Astrocyte (in vitro differentiated cells and primary cell): ENCODE measurements around the gene COPZ1. TPM values are rescaled to one million over a fixed set of nuclear protein-coding genes. Genes with fewer than 3 reads are reported as not detected.

Experiments used
- DNase-seq: peaks from one replicate; pipeline ENCODE4 v3.0.0-alpha.2; 2010; ENCODE audit warnings: low read depth
- FAIRE-seq: peaks from 2 replicates; lab custom pipeline; 2011; peaks lifted over from hg19 to GRCh38; lab: Jason Lieb, UNC
- H2AFZ ChIP-seq: 2 replicates; pipeline ENCODE4 v1.6.0; 2012; ENCODE audit warnings: low read depth, low read length, inconsistent platforms
- H3K27ac ChIP-seq: 2 replicates; pipeline ENCODE4 v1.5.1; 2011; ENCODE audit warnings: low read depth, low read length, inconsistent platforms
- H3K27me3 ChIP-seq: 2 replicates; pipeline ENCODE4 v1.6.0; 2011; ENCODE audit warnings: low read length, inconsistent platforms; ENCODE audit not compliant: insufficient read depth
- H3K36me3 ChIP-seq: 2 replicates; pipeline ENCODE4 v1.5.1; 2011; ENCODE audit warnings: low read length, inconsistent platforms; ENCODE audit not compliant: insufficient read depth
- H3K4me1 ChIP-seq: 2 replicates; pipeline ENCODE4 v1.5.1; 2011; ENCODE audit warnings: low read length, inconsistent platforms; ENCODE audit not compliant: insufficient read depth
- H3K4me2 ChIP-seq: 2 replicates; pipeline ENCODE4 v1.6.0; 2012; ENCODE audit warnings: low read length, inconsistent platforms
- H3K4me3 ChIP-seq: 2 replicates; pipeline ENCODE4 v1.5.1; 2011; ENCODE audit warnings: low read depth, mild to moderate bottlenecking, low read length, inconsistent platforms; ENCODE audit not compliant: insufficient read depth
- H3K79me2 ChIP-seq: 2 replicates; pipeline ENCODE4 v1.6.0; 2012; ENCODE audit warnings: mild to moderate bottlenecking, low read length, inconsistent platforms; ENCODE audit not compliant: insufficient read depth
- H3K9ac ChIP-seq: 2 replicates; pipeline ENCODE4 v1.6.0; 2012; ENCODE audit warnings: mild to moderate bottlenecking, low read length, inconsistent platforms
- H3K9me3 ChIP-seq: 2 replicates; pipeline ENCODE4 v1.5.1; 2012; ENCODE audit warnings: low read depth, mild to moderate bottlenecking, low read length, inconsistent platforms; ENCODE audit not compliant: insufficient read depth
- H4K20me1 ChIP-seq: 2 replicates; pipeline ENCODE4 v1.6.0; 2012; ENCODE audit warnings: low read length, inconsistent platforms; ENCODE audit not compliant: insufficient read depth
- H3K27ac Mint-ChIP-seq: one replicate; pipeline ENCODE4 v1.8.0; 2021; ENCODE audit warnings: mild to moderate bottlenecking, mixed read lengths; ENCODE audit not compliant: unreplicated experiment
- H3K27me3 Mint-ChIP-seq: one replicate; pipeline ENCODE4 v1.8.0; 2021; ENCODE audit warnings: low read depth, mixed read lengths; ENCODE audit not compliant: unreplicated experiment
- H3K36me3 Mint-ChIP-seq: one replicate; pipeline ENCODE4 v1.8.0; 2021; ENCODE audit warnings: low read depth, mixed read lengths; ENCODE audit not compliant: unreplicated experiment
- H3K4me1 Mint-ChIP-seq: one replicate; pipeline ENCODE4 v1.8.0; 2021; ENCODE audit warnings: low read depth, mixed read lengths; ENCODE audit not compliant: unreplicated experiment
- H3K4me3 Mint-ChIP-seq: one replicate; pipeline ENCODE4 v1.8.0; 2021; ENCODE audit warnings: mild to moderate bottlenecking, moderate library complexity, mixed read lengths; ENCODE audit not compliant: unreplicated experiment
- H3K9me3 Mint-ChIP-seq: one replicate; pipeline ENCODE4 v1.8.0; 2021; ENCODE audit warnings: mild to moderate bottlenecking, mixed read lengths; ENCODE audit not compliant: unreplicated experiment
- EZH2 ChIP-seq: IDR thresholded peaks from 2 replicates; pipeline ENCODE4 v1.6.1; 2012; ENCODE audit warnings: mild to moderate bottlenecking, low read length, inconsistent platforms; ENCODE audit not compliant: insufficient read depth
- total RNA-seq: library from RNA; stranded (reverse); gene quantifications from 2 replicates; pipeline ENCODE4 v1.2.1, GENCODE V29; 2021
- TF ChIP-seq, protein P1 (sequence below): IDR thresholded peaks from 2 replicates; pipeline ENCODE4 v1.5.1; 2011; ENCODE audit warnings: low read depth, mild to moderate bottlenecking, inconsistent platforms, low read length, moderate library complexity; ENCODE audit not compliant: insufficient read depth

Gene COPZ1
- total RNA-seq, 1 donor from 2014 or later, result 136 TPM

DNA sequence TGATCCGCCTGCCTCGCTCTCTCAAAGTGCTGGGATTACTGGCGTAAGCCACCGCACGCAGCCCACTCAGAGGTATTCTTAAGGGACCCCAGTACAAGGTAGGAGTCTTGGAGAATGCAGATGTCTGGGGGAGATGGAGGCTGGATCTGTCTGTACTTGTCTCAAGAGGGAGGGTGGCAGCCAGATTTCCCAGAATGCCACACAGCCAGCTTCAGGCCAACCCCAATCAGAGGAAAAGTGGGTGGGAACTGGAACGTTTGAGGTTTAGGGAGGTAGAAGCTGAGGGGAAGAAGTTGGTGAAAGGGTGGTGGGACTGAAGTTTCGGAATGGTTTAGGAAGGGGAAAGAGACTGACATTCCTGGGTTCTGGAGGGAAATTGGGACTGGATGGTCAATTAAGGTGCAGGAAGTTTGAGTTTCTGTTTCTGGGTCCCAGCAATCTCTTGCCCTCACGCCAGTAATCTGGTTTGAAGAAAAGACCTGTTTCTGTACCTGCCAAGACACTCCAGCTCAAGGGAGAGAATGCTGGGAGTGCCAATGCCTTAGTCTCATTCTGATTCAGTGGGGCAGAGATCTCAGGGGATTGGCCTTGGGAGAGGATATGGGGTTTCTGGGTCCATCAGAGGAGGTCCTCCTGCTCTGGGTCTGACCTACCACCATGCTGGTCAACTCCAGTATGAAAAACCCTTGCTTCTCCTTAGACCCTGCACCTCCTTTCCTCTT lies 67.7 kb downstream of the COPZ1 start:
- Mint-ChIP-seq H3K4me1 (peaks cover 25% of the 10 kb centered on the region), H3K4me3 (peak overlapping the region; percentile 82)
- DNase-seq, result no peak

DNA sequence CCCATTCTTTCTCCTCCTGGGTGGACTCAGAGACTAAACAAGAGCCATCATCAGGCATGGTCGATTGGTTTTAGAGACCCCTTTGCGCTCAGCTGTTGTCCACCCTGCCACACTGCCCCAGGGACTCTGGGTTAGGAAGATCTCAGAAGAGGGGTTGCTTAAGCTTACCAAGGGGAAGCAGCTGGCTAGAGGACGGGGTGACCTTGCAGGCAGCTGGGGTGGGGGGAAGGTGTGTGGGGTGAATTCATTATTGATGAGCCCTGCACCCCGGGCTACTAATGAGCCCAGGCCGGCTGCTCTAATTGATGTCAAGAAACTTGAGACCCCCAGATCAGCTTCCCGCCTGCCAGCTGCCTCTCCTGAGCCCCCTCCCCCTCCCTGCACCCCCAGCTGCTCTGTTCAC lies 68.3 kb downstream of the COPZ1 start:
- H3K9me3 Mint-ChIP-seq, result no peaks in the 10 kb centered on the region
- no peak overlapping the region for H3K4me3 ChIP-seq
- TF ChIP-seq, protein P1, sequence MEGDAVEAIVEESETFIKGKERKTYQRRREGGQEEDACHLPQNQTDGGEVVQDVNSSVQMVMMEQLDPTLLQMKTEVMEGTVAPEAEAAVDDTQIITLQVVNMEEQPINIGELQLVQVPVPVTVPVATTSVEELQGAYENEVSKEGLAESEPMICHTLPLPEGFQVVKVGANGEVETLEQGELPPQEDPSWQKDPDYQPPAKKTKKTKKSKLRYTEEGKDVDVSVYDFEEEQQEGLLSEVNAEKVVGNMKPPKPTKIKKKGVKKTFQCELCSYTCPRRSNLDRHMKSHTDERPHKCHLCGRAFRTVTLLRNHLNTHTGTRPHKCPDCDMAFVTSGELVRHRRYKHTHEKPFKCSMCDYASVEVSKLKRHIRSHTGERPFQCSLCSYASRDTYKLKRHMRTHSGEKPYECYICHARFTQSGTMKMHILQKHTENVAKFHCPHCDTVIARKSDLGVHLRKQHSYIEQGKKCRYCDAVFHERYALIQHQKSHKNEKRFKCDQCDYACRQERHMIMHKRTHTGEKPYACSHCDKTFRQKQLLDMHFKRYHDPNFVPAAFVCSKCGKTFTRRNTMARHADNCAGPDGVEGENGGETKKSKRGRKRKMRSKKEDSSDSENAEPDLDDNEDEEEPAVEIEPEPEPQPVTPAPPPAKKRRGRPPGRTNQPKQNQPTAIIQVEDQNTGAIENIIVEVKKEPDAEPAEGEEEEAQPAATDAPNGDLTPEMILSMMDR, result no peak
- TF ChIP-seq EZH2, result no peak
- DNase-seq (no peak), FAIRE-seq (no peak)
- no peak overlapping the region for H3K27ac ChIP-seq
- H3K27me3 Mint-ChIP-seq, result no peaks in the 10 kb centered on the region
- H3K4me2 ChIP-seq, result no peak overlapping the region
- H3K4me1 ChIP-seq, result no peaks in the 10 kb centered on the region
- H3K36me3 ChIP-seq, result peaks cover 33% of the 10 kb centered on the region
- peaks cover 28% of the 10 kb centered on the region for H3K36me3 Mint-ChIP-seq
- H4K20me1 ChIP-seq, result peaks cover 37% of the 10 kb centered on the region
- H2AFZ ChIP-seq, result no peak overlapping the region
- no peak overlapping the region for H3K9ac ChIP-seq
- H3K9me3 ChIP-seq, result no peaks in the 10 kb centered on the region
- no peaks in the 10 kb centered on the region for H3K27me3 ChIP-seq
- no peak overlapping the region for H3K4me3 Mint-ChIP-seq
- peaks cover 24% of the 10 kb centered on the region for H3K4me1 Mint-ChIP-seq
- peak overlapping the region; percentile 12 for H3K27ac Mint-ChIP-seq
- H3K79me2 ChIP-seq, result peaks cover under 1% of the 10 kb centered on the region

More for the DNA sequence above, 67.7 kb downstream of the COPZ1 start:
- Mint-ChIP-seq H3K36me3 (peaks cover 25% of the 10 kb centered on the region), H3K9me3 (no peaks in the 10 kb centered on the region), H3K27ac (peak overlapping the region; percentile 26), H3K27me3 (no peaks in the 10 kb centered on the region)
- FAIRE-seq, result no peak
- Histone ChIP-seq H3K4me1 (no peaks in the 10 kb centered on the region), H3K36me3 (peaks cover 27% of the 10 kb centered on the region), H3K79me2 (no peaks in the 10 kb centered on the region), H3K27ac (no peak overlapping the region), H3K9me3 (no peaks in the 10 kb centered on the region), H3K4me3 (no peak overlapping the region), H2AFZ (no peak overlapping the region), H3K4me2 (no peak overlapping the region), H3K27me3 (no peaks in the 10 kb centered on the region), H4K20me1 (peaks cover 31% of the 10 kb centered on the region), H3K9ac (no peak overlapping the region)
- TF ChIP-seq, protein P1, result no peak
- TF ChIP-seq EZH2, result no peak

DNA sequence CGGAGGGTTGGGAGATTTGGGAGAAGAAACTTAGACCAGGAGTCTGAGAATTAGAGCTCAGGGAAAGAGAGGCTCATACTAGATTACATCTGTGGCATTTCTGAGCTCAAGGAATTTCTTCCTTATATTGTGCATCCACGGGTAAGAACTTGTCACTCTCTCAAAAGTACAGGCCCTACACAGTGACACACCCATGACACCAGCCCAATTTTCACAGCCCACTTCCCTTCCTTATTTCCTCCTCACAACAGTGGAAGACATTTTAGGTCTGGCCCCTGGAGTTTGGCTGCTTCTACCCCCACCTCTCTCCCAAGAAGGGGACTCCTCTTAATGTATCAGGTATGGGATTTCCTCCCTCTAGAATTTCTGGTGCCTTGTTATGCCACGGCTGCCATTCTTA lies 68.8 kb downstream of the COPZ1 start:
- Mint-ChIP-seq H3K27ac (peak overlapping the region; percentile 47), H3K4me1 (peaks cover 20% of the 10 kb centered on the region), H3K27me3 (no peaks in the 10 kb centered on the region), H3K4me3 (peak overlapping the region; percentile 62), H3K9me3 (no peaks in the 10 kb centered on the region), H3K36me3 (peaks cover 32% of the 10 kb centered on the region)
- Histone ChIP-seq H3K27me3 (no peaks in the 10 kb centered on the region), H4K20me1 (peaks cover 42% of the 10 kb centered on the region), H3K79me2 (peaks cover 2% of the 10 kb centered on the region), H2AFZ (no peak overlapping the region), H3K9me3 (no peaks in the 10 kb centered on the region), H3K27ac (no peak overlapping the region), H3K9ac (no peak overlapping the region), H3K36me3 (peaks cover 38% of the 10 kb centered on the region), H3K4me3 (no peak overlapping the region), H3K4me1 (no peaks in the 10 kb centered on the region), H3K4me2 (no peak overlapping the region)
- no peak for TF ChIP-seq EZH2
- TF ChIP-seq, protein P1, result no peak
- FAIRE-seq (no peak), DNase-seq (no peak)
